ENCODE data around the gene ECE1.

GRCh38 chr1:21192284-21192683 lies 98.0 kb downstream of the ECE1 start:
- no peak for TF ChIP-seq CTCF (IDR thresholded peaks at IDR 0.05; ENCODE audit: low read length)
- no peak for TF ChIP-seq EZH2 (IDR thresholded peaks at IDR 0.05; ENCODE audit: borderline replicate concordance, low read length)
